HG02981 (cell line): ENCODE measurements around the gene FARP1.

ENCODE experiments used
- ATAC-seq: cut with Tn5 transposase; IDR thresholded peaks from one replicate; pipeline ENCODE4 v1.9.1; 2021; ENCODE audit warnings: mild to moderate bottlenecking, moderate library complexity; ENCODE audit not compliant: unreplicated experiment

FARP1 gene

GRCh38 chr13:98198683-98199082 lies 55.8 kb downstream of the FARP1 start:
- ATAC-seq = no peak

- no peak for ATAC-seq
Observed at GRCh38 chr13:98199480-98199879, 56.6 kb downstream of the FARP1 start.

GRCh38 chr13:98200211-98200878 lies 57.5 kb downstream of the FARP1 start:
- no peak for ATAC-seq

GRCh38 chr13:98201189-98201588 lies 58.3 kb downstream of the FARP1 start:
- no peak for ATAC-seq

- no peak for ATAC-seq
Observed at GRCh38 chr13:98201984-98202383, 59.1 kb downstream of the FARP1 start.

- ATAC-seq = no peak
Observed at GRCh38 chr13:98203646-98204326, 60.9 kb downstream of the FARP1 start.

- no peak for ATAC-seq
Observed at GRCh38 chr13:98204546-98204945, 61.7 kb downstream of the FARP1 start.

- no peak for ATAC-seq
Observed at GRCh38 chr13:98206946-98207345, 64.1 kb downstream of the FARP1 start.

- ATAC-seq = no peak
Observed at GRCh38 chr13:98207416-98207815, 64.5 kb downstream of the FARP1 start.

GRCh38 chr13:98208606-98209005 lies 65.7 kb downstream of the FARP1 start:
- ATAC-seq = no peak

- no peak for ATAC-seq
Observed at GRCh38 chr13:98212763-98213162, 69.9 kb downstream of the FARP1 start.

GRCh38 chr13:98213354-98213753 lies 70.5 kb downstream of the FARP1 start:
- ATAC-seq = no peak

- no peak for ATAC-seq
Observed at GRCh38 chr13:98214008-98214643, 71.2 kb downstream of the FARP1 start.

- ATAC-seq = no peak
Observed at GRCh38 chr13:98214707-98215106, 71.8 kb downstream of the FARP1 start.

- no peak for ATAC-seq
Observed at GRCh38 chr13:98215508-98215907, 72.6 kb downstream of the FARP1 start.

GRCh38 chr13:98216135-98216565 lies 73.3 kb downstream of the FARP1 start:
- ATAC-seq = no peak

- ATAC-seq = no peak
Observed at GRCh38 chr13:98216711-98217285, 73.9 kb downstream of the FARP1 start.

- no peak for ATAC-seq
Observed at GRCh38 chr13:98217597-98217996, 74.7 kb downstream of the FARP1 start.

- no peak for ATAC-seq
Observed at GRCh38 chr13:98219685-98220084, 76.8 kb downstream of the FARP1 start.

GRCh38 chr13:98220271-98220791 lies 77.4 kb downstream of the FARP1 start:
- no peak for ATAC-seq

GRCh38 chr13:98221234-98221633 lies 78.3 kb downstream of the FARP1 start:
- ATAC-seq = no peak
